HG03060 (cell line): ENCODE measurements around the gene SLC29A3.
"Not testable (repeated sequence)": the region's sequence is repeated elsewhere in the genome, so short reads cannot be mapped to it uniquely, and the experiment has no call there.

Source experiments
- ATAC-seq: cut with Tn5 transposase; IDR thresholded peaks from one replicate; pipeline ENCODE4 v1.9.1; 2021; ENCODE audit warnings: low read depth, moderate number of reproducible peaks; ENCODE audit not compliant: unreplicated experiment

SLC29A3 gene

GRCh38 chr10:71283410-71283809, 35.6 kb upstream of the SLC29A3 start:
- no peak for ATAC-seq

GRCh38 chr10:71283876-71284275, 35.2 kb upstream of the SLC29A3 start:
- ATAC-seq, result no peak

GRCh38 chr10:71284544-71285179, 34.4 kb upstream of the SLC29A3 start:
- no peak for ATAC-seq

GRCh38 chr10:71285180-71285545, 33.9 kb upstream of the SLC29A3 start:
- no peak for ATAC-seq

- ATAC-seq, result no peak
Measured at GRCh38 chr10:71285986-71286385, 33.1 kb upstream of the SLC29A3 start.

GRCh38 chr10:71286521-71287294, 32.4 kb upstream of the SLC29A3 start:
- no peak for ATAC-seq

- no peak for ATAC-seq
Measured at GRCh38 chr10:71287456-71287855, 31.6 kb upstream of the SLC29A3 start.

- ATAC-seq, result no peak
Measured at GRCh38 chr10:71288461-71288860, 30.6 kb upstream of the SLC29A3 start.

- ATAC-seq, result no peak
Measured at GRCh38 chr10:71289421-71290130, 29.5 kb upstream of the SLC29A3 start.

GRCh38 chr10:71290331-71290730, 28.7 kb upstream of the SLC29A3 start:
- no peak for ATAC-seq

- no peak for ATAC-seq
Measured at GRCh38 chr10:71290806-71291527, 28.1 kb upstream of the SLC29A3 start.

GRCh38 chr10:71291528-71291900, 27.5 kb upstream of the SLC29A3 start:
- no peak for ATAC-seq

GRCh38 chr10:71292624-71293445, 26.2 kb upstream of the SLC29A3 start:
- no peak for ATAC-seq

GRCh38 chr10:71293446-71294084, 25.5 kb upstream of the SLC29A3 start:
- no peak for ATAC-seq

GRCh38 chr10:71294091-71294561, 24.9 kb upstream of the SLC29A3 start:
- no peak for ATAC-seq

GRCh38 chr10:71294856-71295255, 24.2 kb upstream of the SLC29A3 start:
- no peak for ATAC-seq

GRCh38 chr10:71295641-71296040, 23.4 kb upstream of the SLC29A3 start:
- ATAC-seq, result no peak

GRCh38 chr10:71296086-71296485, 23.0 kb upstream of the SLC29A3 start:
- ATAC-seq, result no peak

- ATAC-seq, result not testable (repeated sequence)
Measured at GRCh38 chr10:71296811-71297210, 22.2 kb upstream of the SLC29A3 start.

GRCh38 chr10:71297343-71297742, 21.7 kb upstream of the SLC29A3 start:
- ATAC-seq, result no peak
